Fibroblast of lung (primary cell): Measurements from ENCODE around the gene PCYT1B.

Experiments used
- CTCF ChIP-seq, 2 donors: IDR thresholded peaks in 1 of 2; conservative IDR thresholded peaks in 1 of 2; 1 replicate in 1 of 2; 2 replicates in 1 of 2; pipeline ENCODE4 v1.5.1; 2011 to 2012; ENCODE audit warnings: low read length in 2 of 2, control low read depth in 1 of 2, inconsistent platforms in 1 of 2, low read depth in 1 of 2, mild to moderate bottlenecking in 1 of 2
- EZH2 ChIP-seq: IDR thresholded peaks from 2 replicates; pipeline ENCODE4 v1.5.1; 2012; ENCODE audit warnings: low read length, control low read depth, mild to moderate bottlenecking; ENCODE audit errors: missing control alignments

GRCh38 chrX:24561121-24561520, 86.0 kb downstream of the PCYT1B start:
- TF ChIP-seq CTCF (conservative IDR thresholded peaks at IDR 0.05 in 1 of 2, IDR thresholded peaks at IDR 0.05 in 1 of 2; ENCODE audit: low read depth in 1 of 2, low read length in 2 of 2) (no peak), EZH2 (no peak)
